GM18907 (cell line): ENCODE data around the gene RAPGEF3.

ENCODE experiments used
- ATAC-seq: cut with Tn5 transposase; IDR thresholded peaks from one replicate; pipeline ENCODE4 v1.9.1; 2021; ENCODE audit warnings: mild to moderate bottlenecking, moderate library complexity; ENCODE audit not compliant: unreplicated experiment

Gene RAPGEF3

DNA sequence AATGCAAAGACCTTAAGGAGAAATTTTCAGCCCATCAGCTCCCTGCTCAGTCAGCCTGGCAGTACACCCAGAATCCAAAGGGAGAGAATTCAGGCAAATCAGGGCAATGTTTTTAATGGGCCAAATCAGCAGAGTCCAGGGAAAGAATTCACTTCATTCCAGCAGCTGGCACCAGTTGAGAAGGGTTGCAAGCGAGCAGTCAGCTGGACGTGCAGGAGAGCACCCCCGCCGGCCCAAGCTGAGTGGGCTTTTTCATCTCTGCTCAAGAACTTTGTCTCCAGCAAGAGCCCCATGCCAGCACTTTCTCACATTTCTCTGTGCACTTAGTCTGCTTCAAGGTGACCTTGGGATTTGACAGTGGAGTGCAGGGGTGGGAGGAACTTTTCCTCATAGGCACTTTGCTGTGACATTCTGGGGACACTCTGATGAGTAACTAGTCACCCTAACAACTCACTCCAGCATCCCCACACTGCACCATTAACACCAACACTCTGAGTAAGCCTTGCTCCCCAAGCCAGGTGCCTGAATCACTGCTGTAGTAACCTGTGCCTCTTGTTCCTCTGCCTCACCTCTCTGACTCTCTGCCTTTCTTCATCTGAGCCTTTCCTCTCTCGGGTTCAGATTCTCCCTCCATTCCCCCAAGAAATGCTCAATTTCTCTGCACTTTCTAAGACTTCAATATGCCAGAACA, 35.6 kb downstream of the RAPGEF3 start:
- no peak for ATAC-seq

DNA sequence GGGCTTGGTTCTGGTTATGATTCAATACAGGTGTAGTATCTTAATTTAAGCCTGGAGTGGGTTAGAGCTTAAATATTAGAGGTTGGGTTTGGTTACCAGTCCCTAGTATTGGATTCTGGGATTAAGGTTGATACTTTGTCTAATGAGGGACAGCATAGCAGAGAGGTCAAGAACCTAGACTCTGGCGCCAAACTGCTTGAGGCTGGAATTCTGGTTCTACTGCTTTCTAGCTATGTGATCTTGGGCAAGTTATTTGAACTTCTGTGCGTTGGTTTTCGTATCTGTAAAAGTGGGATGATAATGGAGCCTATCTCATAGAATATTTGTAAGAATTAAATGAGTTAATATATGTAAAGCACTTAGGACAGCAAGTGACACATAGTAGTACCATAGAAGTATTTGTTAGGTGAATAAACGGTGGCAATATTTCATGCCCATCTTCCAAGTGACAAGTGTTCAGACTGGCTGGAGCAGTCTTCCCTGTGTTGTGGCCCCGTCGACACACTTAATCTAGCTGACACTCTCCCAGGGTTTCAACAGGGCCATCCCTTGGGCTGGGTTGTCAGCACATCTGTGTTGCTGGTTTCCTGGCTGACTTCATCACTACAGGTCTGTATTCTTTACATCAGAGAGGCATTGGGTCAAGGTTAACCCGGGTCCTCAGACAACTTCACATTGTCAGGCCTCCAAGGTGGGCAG, 36.4 kb downstream of the RAPGEF3 start:
- ATAC-seq, result no peak

DNA sequence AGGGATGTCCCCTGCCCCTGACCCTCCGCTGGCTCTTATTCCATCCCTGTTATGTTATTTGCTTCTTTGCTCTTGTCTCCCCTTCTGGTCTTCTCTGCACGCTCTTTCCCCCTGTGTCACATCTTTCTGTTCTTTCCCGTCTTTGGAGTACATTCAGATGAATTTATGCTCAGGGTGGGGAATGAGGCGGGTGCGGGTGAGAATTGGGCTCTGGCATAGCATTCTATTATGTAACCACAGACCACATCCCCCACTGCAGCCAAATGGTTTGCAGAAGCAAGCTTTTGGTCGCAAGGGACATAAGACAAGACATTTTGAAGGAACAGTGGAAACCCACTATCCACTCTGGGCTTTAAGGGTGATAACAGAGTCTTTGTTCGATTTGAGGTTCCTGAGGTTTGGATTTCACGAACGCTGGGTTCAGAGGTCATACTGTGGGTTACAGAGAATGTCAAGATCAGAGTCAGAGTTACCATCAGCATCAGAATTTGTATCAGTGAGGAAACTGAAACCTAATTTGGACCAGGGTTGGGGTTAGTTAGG, 37.2 kb downstream of the RAPGEF3 start:
- no peak for ATAC-seq

DNA sequence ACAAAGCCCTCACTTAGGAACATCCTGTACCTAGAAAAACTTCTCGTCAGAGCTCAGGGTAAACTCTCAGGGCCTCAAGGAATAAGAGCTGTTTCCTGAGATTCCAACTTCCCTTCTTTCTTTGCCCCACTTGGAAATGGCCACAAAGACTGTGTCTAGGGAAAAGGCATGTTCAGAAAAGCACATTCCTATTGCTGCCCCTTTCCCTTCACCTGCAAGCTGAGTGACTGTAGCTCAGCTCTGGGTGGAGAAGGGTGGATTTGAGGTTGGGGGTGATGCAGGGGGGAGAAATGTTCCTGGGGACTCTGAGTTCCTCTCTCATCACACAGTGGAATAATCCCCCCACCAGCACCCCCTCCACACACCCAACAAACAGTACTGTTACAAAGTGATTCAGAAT, 40.1 kb downstream of the RAPGEF3 start:
- no peak for ATAC-seq

DNA sequence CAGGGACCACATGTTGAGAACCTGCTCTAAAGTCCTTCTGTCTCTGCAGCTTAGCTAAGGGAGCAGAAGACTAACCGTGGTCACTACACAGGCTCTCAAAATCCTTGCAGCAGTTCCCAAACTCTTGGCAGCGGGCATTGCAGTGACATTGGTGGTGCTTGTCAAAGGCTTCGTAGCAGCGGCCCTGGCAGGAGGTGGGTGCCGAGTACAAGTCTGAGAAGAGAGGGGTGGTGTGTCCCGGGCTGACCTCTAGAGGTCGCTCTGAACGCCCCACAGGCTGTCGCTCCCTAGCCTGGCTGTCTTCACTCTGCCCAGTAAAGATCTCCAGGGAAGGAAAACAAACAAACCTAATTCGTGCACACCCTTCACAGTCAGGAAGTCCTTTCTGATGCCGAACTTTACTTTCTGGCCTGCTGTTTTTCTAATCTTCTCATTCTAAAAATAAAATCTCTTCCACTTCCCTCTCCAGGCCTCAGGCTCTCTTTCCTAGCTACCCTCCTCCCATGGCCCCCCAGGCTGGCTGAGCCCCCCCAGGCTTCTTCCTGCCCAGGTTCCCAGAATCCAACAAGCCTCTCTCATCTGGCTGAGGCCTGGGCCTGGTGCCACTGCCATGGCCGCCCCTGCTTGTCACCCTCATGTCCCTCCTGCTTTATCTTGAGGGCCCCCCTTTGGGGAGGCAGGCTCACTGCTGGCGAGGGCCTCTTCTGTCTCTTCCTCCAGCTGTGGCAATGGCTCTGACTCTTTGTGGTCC, 41.1 kb downstream of the RAPGEF3 start:
- no peak for ATAC-seq

DNA sequence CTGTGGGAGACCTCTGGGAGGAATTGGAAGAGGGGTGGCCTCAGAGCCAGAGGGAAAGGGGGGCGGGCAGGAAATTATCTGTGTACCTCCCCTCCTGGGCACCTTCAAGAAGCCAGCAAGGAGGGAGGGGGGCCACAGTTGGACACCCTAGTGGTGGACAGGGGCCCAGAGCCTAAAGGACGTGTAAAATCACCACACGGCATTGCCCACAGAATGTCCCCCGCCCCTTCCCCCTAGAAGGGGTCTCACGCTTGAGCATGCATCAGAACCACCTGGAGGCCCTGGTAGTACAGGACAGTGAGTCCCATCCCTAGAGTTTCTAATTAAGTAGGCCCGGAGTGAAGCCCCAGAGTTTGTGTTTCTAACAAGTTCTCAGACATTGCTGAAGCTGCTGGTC, 41.6 kb downstream of the RAPGEF3 start:
- ATAC-seq, result no peak

DNA sequence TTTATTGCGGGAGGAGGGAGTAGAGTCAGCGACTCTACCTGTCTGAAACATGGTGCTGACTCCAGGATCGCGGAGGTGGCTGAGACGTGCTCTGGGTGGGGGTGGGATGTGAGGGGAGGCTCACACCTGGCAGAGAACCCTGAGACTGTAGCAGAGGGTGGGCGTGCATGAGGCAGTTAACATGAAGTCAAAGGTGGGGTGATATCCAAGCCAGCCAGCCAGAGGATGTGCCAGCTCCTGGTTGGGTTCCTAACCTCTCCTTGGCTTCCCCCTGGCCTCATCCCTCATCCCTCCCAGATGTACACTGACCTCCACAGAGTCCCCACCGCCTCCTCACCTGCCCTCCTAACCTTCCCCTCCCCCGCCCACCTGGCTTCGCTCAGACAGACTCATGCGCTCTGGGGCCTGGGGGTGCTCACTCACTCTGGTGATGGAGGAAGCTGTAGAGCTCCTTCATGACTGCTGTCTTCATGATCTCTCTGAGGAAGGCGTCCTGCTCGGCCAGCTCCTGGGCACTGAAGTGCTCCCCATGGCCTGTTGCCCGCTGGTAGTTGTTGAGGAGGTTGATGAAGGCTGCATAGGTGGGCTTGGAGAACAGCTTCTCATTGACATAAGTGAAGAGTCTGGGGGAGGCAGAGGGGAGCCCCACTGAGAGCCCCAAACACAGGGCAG, 42.7 kb downstream of the RAPGEF3 start:
- ATAC-seq, result no peak

DNA sequence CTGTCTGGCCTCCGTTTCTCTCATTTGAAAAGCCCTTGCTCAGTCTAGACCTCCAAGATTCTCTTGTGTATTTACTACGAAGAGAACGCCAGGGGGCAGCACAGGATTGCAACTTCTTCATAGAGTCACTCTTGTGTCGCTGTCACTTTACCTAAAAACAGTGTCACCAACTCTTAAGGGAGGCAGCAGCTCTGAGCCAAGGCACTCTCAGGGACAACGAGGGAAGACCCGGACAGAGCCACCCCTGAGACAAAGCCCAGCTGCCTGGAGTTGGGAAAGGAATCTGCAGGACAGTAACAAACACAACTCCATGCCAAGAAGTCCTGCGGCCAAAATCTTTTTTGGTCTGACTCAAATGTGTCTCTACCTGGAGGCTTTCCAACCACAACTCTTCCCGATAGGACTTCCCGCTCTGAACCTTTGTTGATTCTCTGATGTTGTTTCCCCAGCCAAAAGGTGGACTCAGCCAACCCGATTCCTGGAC, 43.2 kb downstream of the RAPGEF3 start:
- ATAC-seq, result peak; percentile 71

DNA sequence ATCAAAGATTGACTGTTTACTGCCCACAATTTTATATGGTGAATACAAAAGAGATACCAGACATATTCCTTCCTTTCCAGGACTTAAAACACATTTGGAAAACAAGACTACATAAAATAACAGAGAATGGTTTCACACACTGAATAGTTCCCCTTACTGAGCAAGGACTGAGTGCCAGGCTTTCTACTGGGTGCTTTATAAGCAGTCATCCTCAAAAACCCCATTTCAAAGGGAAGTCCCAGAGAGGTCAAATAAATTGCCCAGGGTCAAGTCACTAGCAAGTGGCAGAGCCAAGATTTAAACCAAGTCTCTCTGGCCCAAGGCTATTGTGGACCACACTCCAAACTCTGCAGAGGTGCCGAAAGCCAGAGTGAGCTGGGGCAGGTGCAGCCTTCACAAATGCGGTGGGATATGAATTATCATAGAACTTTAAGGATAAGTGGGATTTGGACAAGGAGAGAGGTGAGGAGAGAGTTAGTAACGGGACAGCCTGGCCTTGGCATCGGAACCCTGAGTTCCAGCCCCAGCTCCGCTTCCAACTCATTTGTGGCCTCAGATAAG, 43.8 kb downstream of the RAPGEF3 start:
- no peak for ATAC-seq

DNA sequence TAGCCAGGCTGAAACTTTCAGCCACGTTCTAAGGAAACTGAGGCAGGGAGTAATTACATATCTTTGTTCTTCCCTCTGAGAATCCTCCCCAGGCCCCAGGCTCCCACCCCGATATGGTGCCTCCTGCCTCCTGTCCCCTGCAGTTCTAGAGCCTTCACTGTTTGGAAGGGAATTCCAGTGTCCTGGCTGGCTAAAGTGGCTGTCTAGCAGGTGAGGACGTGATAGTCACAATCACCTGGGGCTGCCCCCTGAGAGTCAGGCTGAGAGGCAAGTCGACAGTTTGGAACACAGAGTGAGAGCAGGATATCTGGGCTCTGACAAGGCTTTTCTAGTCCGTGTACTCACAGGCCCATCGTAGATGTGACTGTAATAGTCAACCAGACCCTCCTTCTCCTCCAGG, 46.5 kb downstream of the RAPGEF3 start:
- no peak for ATAC-seq

DNA sequence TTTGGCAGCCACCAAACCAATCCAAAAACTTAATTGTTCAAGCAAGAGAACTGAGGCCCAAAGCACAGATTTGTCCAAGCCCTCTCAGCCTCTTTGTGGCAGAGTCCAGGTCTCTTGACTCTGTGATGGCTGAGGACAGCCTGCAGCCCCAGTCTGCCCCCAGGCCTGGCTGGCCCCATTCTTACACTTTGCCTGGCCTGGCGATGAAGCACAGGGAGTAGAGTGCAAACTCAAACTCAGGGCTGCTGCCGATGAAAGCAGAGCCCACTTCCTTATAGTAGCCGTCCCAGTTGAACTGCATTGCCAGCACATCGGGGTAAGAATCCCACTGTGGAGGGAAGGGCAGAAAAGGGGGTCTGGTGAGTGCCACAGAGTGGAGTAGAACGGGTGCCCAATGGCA, 47.2 kb downstream of the RAPGEF3 start:
- ATAC-seq, result no peak

DNA sequence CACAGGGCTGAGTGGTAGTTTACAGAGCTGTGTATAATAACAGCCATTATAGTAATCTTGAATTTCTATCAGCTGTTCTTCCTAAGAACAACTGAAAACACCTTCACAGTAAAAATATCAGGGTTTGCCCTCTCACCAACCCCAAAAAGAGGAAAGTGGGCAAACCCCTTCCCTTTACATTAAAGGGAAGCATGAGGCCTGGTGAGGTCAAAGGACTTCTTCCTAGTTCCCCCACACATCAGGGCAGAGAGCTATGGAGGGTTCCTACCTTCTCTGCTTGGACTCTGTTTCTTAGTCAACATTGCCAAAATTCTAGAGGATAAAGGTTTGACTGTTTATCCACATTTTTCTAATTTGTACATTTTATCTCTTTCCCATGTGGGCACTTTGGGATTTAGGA, 48.4 kb downstream of the RAPGEF3 start:
- no peak for ATAC-seq

DNA sequence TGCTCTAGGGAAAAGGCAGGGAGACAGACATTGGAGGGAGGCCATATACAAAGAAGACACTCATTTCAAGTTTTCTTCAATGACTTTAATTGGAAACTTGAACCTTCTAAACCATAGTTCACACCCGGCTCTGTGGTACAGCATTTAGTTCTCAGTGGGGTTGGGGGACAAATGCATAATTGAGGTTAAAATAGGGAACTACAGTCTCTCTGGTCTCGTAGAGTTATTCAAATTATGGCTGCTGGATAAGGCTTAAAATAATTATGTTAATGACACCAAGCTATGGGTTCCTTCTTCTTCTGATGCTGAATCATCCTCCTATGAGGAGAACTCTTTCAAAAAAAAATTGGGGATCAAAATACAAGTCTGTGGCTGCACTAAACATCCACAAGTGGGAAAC, 49.0 kb downstream of the RAPGEF3 start:
- ATAC-seq, result no peak

DNA sequence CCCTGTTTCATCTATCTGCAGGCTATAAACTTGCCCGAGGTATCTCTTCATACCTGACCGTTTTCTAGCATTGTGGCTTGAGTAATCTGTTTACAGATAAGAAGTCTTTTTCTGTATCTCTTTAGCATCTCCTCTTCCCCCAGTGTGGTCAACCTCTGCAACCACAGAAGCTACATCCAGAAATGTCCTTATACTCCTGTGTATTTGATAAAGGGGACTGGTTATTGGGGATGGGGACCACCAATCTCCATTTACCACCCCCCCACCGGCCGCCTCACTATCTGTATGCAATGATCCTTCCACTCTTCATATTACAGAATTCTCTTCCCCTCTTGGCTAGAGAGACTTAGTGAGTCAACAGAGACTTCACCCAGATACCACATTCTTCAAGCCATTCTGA, 49.4 kb downstream of the RAPGEF3 start:
- no peak for ATAC-seq

DNA sequence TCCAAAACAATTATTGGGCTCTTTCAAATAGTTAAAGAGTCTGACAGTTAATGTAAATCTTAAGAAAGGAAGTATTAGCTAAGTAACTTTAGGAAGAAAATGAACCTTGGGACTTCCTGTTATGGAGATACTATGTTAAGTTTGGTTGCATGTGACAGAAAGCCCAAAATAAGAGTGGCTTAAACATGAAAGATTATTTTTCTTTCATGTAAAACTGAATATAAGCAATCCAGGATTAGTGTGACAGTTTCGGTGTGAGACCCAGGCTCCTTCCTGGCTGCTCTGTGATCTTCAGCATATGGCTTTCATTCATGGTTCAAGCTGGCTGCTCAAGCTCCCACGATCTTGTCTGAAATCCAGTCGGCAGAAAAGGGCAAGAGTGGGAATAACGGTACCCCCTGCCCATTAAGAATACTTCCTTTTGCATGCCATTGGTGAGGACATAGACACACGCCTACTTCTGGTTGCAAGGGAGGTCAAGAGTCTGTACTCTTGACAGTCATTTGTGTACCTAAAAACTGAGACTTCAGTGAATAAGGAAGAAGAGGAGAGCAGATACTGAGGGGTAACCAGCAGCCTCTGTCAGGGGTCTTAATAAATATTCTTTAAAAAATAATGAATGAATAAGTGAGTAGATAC, 50.7 kb downstream of the RAPGEF3 start:
- no peak for ATAC-seq

DNA sequence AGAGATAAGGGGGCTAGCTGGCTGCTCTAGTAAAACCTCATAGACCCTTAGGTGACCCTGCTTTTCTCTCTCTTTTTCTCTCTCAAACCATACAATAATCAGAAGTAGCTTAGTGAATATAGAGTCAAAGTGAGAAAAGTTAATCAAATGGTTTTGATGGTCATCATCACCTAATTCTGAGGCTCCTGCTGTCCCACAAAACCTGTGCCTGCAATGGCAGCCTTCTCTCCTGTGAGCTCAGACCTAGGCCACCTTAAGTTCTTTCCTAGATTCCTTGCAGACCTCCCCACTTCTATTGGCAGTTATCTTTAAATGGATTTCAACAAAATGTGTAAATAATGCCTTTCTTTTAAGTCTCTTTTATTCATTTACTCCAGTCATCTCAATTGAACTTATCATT, 51.3 kb downstream of the RAPGEF3 start:
- no peak for ATAC-seq

DNA sequence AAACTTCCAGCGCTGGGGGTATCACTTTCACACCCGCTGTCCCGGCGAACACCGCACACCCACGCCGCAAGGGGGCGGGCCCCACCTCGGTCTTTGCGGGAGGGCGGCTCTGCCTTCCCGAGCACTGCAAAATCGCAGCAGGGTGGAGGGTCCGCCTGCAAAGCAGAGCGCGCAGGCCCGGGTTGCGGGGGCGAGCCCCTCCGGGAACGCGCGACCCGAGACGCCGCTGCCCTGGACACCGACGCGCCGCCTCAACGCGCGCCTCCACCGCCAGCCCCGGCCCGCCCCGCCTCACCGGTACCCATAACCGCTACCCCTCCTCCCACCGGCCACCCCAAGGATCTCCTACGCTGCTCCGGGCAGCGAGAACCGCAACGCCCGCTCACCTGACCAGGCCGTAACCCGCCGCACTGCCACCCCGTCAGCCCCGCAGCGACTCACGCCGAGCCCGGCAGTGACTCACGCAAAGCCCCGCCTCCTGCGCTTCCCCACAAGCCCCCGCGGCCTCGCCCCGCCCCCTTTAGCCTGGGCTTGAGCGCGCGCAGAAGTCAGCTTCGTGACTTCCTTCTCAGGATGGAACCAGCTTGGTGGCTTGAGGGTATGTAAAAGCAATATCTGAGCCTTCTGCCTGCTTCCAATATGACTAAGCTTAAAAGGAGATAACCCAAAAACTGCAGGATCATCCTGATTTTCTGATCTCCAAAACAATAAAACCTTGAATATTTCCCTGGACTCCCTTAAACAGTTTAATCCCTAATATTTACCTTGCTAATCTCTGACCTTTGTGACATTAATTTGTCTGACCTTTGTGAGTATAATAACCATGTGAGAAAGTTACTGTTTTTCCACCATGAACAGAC, 52.9 kb downstream of the RAPGEF3 start, which contains the start of gene RPAP3:
Gene RPAP3, minus strand, starts transcription at position 465 of the 860 bp plus-strand sequence. CDS start 3,190 bp downstream, outside the sequence.
- ATAC-seq, result peak; percentile 85

DNA sequence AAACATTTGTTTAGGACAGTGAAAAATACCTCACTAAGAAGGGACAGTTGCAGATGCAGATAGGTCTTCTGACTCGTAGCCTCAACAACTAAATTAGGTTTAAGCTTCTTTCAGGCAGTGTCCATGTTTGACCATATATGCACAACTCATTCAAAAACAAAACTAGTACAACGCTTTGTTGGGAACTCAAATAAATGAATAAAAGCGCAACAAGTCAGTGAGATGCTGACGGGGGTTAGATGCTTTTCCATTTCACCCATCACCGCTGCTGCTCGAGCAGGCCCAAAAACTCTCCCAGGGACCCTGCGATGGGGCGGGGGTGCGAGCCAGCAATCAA, 53.5 kb downstream of the RAPGEF3 start:
- no peak for ATAC-seq

DNA sequence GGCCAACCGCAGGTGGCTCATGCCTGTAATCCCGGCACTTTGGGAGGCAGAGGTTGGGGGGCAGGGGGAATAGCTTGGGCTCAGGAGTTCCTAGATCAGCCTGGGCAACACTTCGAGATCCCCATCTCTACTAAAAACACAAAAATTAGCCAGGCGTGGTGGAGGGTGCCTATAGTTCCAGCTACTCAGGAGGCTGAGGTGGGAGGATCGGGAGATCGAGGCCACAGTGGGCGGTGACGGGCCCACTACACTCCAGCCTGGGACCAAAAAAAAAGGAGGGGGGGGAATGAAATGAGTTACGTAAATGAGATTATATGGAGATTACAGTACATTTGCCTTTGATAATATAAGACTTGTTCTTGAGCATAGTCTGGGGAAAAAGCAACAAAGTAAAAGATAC, 54.0 kb downstream of the RAPGEF3 start:
- no peak for ATAC-seq
